ENCODE data around the gene PER3.

Gene PER3

GRCh38 chr1:7749126-7749525 is 35.0 kb upstream of the PER3 start:
- TF ChIP-seq CTCF (conservative IDR thresholded peaks at IDR 0.05; ENCODE audit: control insufficient read depth, insufficient read depth, low read depth, low read length), result no peak
- H3K4me3 ChIP-seq (ENCODE audit: control insufficient read depth, low read depth, low read length), result no peak overlapping the region
- DNase-seq (ENCODE audit: low read depth), result no peak

- H3K4me3 ChIP-seq (ENCODE audit: control insufficient read depth, low read depth, low read length), result no peak overlapping the region
- DNase-seq (ENCODE audit: low read depth), result no peak
- no peak for TF ChIP-seq CTCF (conservative IDR thresholded peaks at IDR 0.05; ENCODE audit: control insufficient read depth, insufficient read depth, low read depth, low read length)
These were observed 32.9 kb upstream of the PER3 start for GRCh38 chr1:7751174-7751573.

- peak overlapping the region; percentile 19 for H3K4me3 ChIP-seq (ENCODE audit: control insufficient read depth, low read depth, low read length)
- peak; percentile 68 for DNase-seq (ENCODE audit: low read depth)
- peak; percentile 80 for TF ChIP-seq CTCF (conservative IDR thresholded peaks at IDR 0.05; ENCODE audit: control insufficient read depth, insufficient read depth, low read depth, low read length)
These were observed 31.3 kb upstream of the PER3 start for GRCh38 chr1:7752512-7753417.

- H3K4me3 ChIP-seq (ENCODE audit: control insufficient read depth, low read depth, low read length), result no peak overlapping the region
- TF ChIP-seq CTCF (conservative IDR thresholded peaks at IDR 0.05; ENCODE audit: control insufficient read depth, insufficient read depth, low read depth, low read length), result no peak
- no peak for DNase-seq (ENCODE audit: low read depth)
These were observed 30.4 kb upstream of the PER3 start for GRCh38 chr1:7753641-7754040.

- no peak overlapping the region for H3K4me3 ChIP-seq (ENCODE audit: control insufficient read depth, low read depth, low read length)
- no peak for TF ChIP-seq CTCF (conservative IDR thresholded peaks at IDR 0.05; ENCODE audit: control insufficient read depth, insufficient read depth, low read depth, low read length)
- no peak for DNase-seq (ENCODE audit: low read depth)
These were observed 29.9 kb upstream of the PER3 start for GRCh38 chr1:7754234-7754633.

- peak; percentile 28 for TF ChIP-seq CTCF (conservative IDR thresholded peaks at IDR 0.05; ENCODE audit: control insufficient read depth, insufficient read depth, low read depth, low read length)
These were observed 28.6 kb upstream of the PER3 start for GRCh38 chr1:7755448-7755847.

More at GRCh38 chr1:7755448-7755847, 28.6 kb upstream of the PER3 start:
- DNase-seq (ENCODE audit: low read depth), result peak; percentile 10
- H3K4me3 ChIP-seq (ENCODE audit: control insufficient read depth, low read depth, low read length), result no peak overlapping the region
